IMR-90 (cell line): ENCODE measurements around the gene TUBGCP2. TPM values are rescaled to one million over a fixed set of nuclear protein-coding genes. Genes with fewer than 3 reads are reported as not detected.

Experiments
- ATAC-seq: fragments of 200-7000 bp; cut with Tn5 transposase; 2 replicates; pipeline ENCODE4 v1.9.1; 2020; ENCODE audit warnings: low read depth, mild to moderate bottlenecking, moderate library complexity
- BruUV-seq: library from RNA; stranded (reverse); fragments of 400-500 nt; replicated peaks from 2 replicates; lab custom pipeline; 2021; lab: Mats Ljungman, UMichigan
- CTCF ChIA-PET: fragments of 300-600 bp; formaldehyde crosslinking; extraction: SDS; loops from one replicate; lab custom pipeline; 2021; ENCODE audit warnings: antibody characterized with exemption; lab: Yijun Ruan, JAX
- POLR2A ChIA-PET: fragments of 300-600 bp; sonication (Branson Sonifier 250); formaldehyde crosslinking; loops from one replicate; lab custom pipeline; 2022; ENCODE audit warnings: antibody characterized with exemption; ENCODE audit not compliant: unreplicated experiment; lab: Charles Lee
- DNase-seq: peaks from one replicate; pipeline ENCODE4 v3.0.0; 2013
- H2AFZ ChIP-seq: replicated peaks from 2 replicates; pipeline ENCODE3; 2013; ENCODE audit warnings: low read length, mild to moderate bottlenecking; ENCODE audit not compliant: poor library complexity
- H2AK5ac ChIP-seq: 2 replicates; pipeline ENCODE4 v1.6.1; 2013; ENCODE audit warnings: low read depth, low read length, inconsistent platforms
- H2AK9ac ChIP-seq: replicated peaks from 2 replicates; pipeline ENCODE3; 2013; ENCODE audit warnings: mild to moderate bottlenecking, low read depth, low read length, moderate library complexity; ENCODE audit not compliant: poor library complexity
- H2BK120ac ChIP-seq: 2 replicates; pipeline ENCODE4 v1.6.1; 2013; ENCODE audit warnings: low read depth, low read length, inconsistent platforms
- H2BK15ac ChIP-seq: 3 replicates; pipeline ENCODE4 v1.6.1; 2013; ENCODE audit warnings: low read depth, low read length, inconsistent platforms
- H2BK20ac ChIP-seq: 2 replicates; pipeline ENCODE4 v1.6.1; 2013; ENCODE audit warnings: low read depth, mild to moderate bottlenecking, inconsistent platforms, low read length, moderate library complexity
- H2BK5ac ChIP-seq: 2 replicates; pipeline ENCODE4 v1.6.1; 2013; ENCODE audit warnings: mild to moderate bottlenecking, low read depth, low read length, inconsistent platforms; ENCODE audit not compliant: poor library complexity, severe bottlenecking
- H3K14ac ChIP-seq: replicated peaks from 2 replicates; pipeline ENCODE4 v1.6.1; 2013; ENCODE audit warnings: low read depth, low read length, inconsistent platforms
- H3K18ac ChIP-seq: 2 replicates; pipeline ENCODE4 v1.6.1; 2013; ENCODE audit warnings: low read depth, low read length, control low read depth
- H3K23ac ChIP-seq: 2 replicates; pipeline ENCODE4 v1.6.1; 2013; ENCODE audit warnings: low read depth, low read length, inconsistent platforms
- H3K27ac ChIP-seq: 2 replicates; pipeline ENCODE4 v1.5.1; 2013; ENCODE audit warnings: mild to moderate bottlenecking, control low read depth, low read length; ENCODE audit not compliant: insufficient read depth
- H3K27me3 ChIP-seq: 2 replicates; pipeline ENCODE4 v1.6.1; 2013; ENCODE audit warnings: low read length; ENCODE audit not compliant: control insufficient read depth, insufficient read depth
- H3K36me3 ChIP-seq: 2 replicates; pipeline ENCODE4 v1.6.1; 2013; ENCODE audit warnings: low read length, mixed read lengths; ENCODE audit not compliant: control insufficient read depth, insufficient read depth
- H3K4ac ChIP-seq: 2 replicates; pipeline ENCODE4 v1.6.1; 2013; ENCODE audit warnings: low read depth, low read length, inconsistent platforms
- H3K4me1 ChIP-seq: 2 replicates; pipeline ENCODE4 v1.6.1; 2013; ENCODE audit warnings: low read length, mixed read lengths; ENCODE audit not compliant: control insufficient read depth, insufficient read depth
- H3K4me2 ChIP-seq: 2 replicates; pipeline ENCODE4 v1.6.1; 2013; ENCODE audit warnings: low read depth, mild to moderate bottlenecking, control low read depth, low read length, moderate library complexity
- H3K4me3 ChIP-seq: 2 replicates; pipeline ENCODE4 v1.5.1; 2013; ENCODE audit warnings: low read depth, mild to moderate bottlenecking, control low read depth, low read length, moderate library complexity; ENCODE audit not compliant: insufficient read depth
- H3K56ac ChIP-seq: 2 replicates; pipeline ENCODE4 v1.6.1; 2013; ENCODE audit warnings: low read length, inconsistent platforms; ENCODE audit not compliant: insufficient read depth; ENCODE audit errors: extremely low read depth
- H3K79me1 ChIP-seq, 2 experiments: 2 replicates each; pipeline ENCODE4 v1.6.1; 2013; ENCODE audit warnings: low read length in 2 of 2, inconsistent platforms in 1 of 2, low read depth in 1 of 2
- H3K9ac ChIP-seq: 2 replicates; pipeline ENCODE4 v1.6.1; 2013; ENCODE audit warnings: low read depth, low read length, control low read depth
- H3K9me1 ChIP-seq: 2 replicates; pipeline ENCODE4 v1.6.1; 2013; ENCODE audit warnings: low read length, inconsistent platforms; ENCODE audit not compliant: insufficient read depth
- H3K9me3 ChIP-seq: 2 replicates; pipeline ENCODE4 v1.6.1; 2013; ENCODE audit warnings: low read length; ENCODE audit not compliant: control insufficient read depth, insufficient read depth
- H4K20me1 ChIP-seq: 2 replicates; pipeline ENCODE4 v1.6.1; 2013; ENCODE audit warnings: low read length, inconsistent platforms; ENCODE audit not compliant: insufficient read depth
- H4K5ac ChIP-seq: 2 replicates; pipeline ENCODE4 v1.6.1; 2013; ENCODE audit warnings: mild to moderate bottlenecking, low read depth, low read length, control low read depth
- H4K8ac ChIP-seq, 2 experiments: 2 replicates each; pipeline ENCODE4 v1.6.1; 2013; ENCODE audit warnings: low read depth in 2 of 2, low read length in 2 of 2, control low read depth in 1 of 2, inconsistent platforms in 1 of 2
- H4K91ac ChIP-seq: 2 replicates; pipeline ENCODE4 v1.6.1; 2013; ENCODE audit warnings: low read depth, low read length, inconsistent platforms; ENCODE audit not compliant: insufficient read depth
- BHLHE40 ChIP-seq: fragments of 150-350 bp; IDR thresholded peaks from 2 replicates; pipeline ENCODE4 v1.6.1; 2016; ENCODE audit warnings: mild to moderate bottlenecking, low read depth, low read length
- CEBPB ChIP-seq: IDR thresholded peaks from 2 replicates; pipeline ENCODE4 v1.6.1; 2012; ENCODE audit warnings: low read depth, low read length, improper control_type of control experiment
- FOS ChIP-seq: fragments of 150-350 bp; IDR thresholded peaks from 2 replicates; pipeline ENCODE4 v1.6.1; 2016; ENCODE audit warnings: low read depth, low read length
- MAFK ChIP-seq: IDR thresholded peaks from 2 replicates; pipeline ENCODE4 v1.6.1; 2012; ENCODE audit warnings: low read depth, low read length, improper control_type of control experiment
- MAZ ChIP-seq: IDR thresholded peaks from 2 replicates; pipeline ENCODE4 v1.6.1; 2012; ENCODE audit warnings: low read depth, mild to moderate bottlenecking, low read length, improper control_type of control experiment, moderate library complexity, borderline replicate concordance
- MXI1 ChIP-seq: IDR thresholded peaks from 2 replicates; pipeline ENCODE4 v1.6.1; 2012; ENCODE audit warnings: low read depth, mild to moderate bottlenecking, low read length, moderate library complexity, borderline replicate concordance
- POLR2A ChIP-seq: IDR thresholded peaks from 2 replicates; pipeline ENCODE4 v1.6.1; 2012; ENCODE audit warnings: mild to moderate bottlenecking, low read depth, low read length
- RAD21 ChIP-seq: IDR thresholded peaks from 2 replicates; pipeline ENCODE4 v1.6.1; 2012; ENCODE audit warnings: low read length, improper control_type of control experiment
- RCOR1 ChIP-seq: IDR thresholded peaks from 2 replicates; pipeline ENCODE4 v1.6.1; 2012; ENCODE audit warnings: mild to moderate bottlenecking, low read length, improper control_type of control experiment; ENCODE audit not compliant: insufficient replicate concordance
- RFX5 ChIP-seq: IDR thresholded peaks from 2 replicates; pipeline ENCODE4 v1.8.0; 2012; ENCODE audit warnings: low read depth, mild to moderate bottlenecking, low read length, moderate library complexity
- WGBS, 2 experiments: methylation state at CpG; one replicate each; pipeline versions ENCODE4 v1.1.5 to v1.1.7; 2013; ENCODE audit warnings: missing lambda C conversion rate in 2 of 2; ENCODE audit not compliant: insufficient read length in 1 of 2; ENCODE audit errors: extremely low coverage in 2 of 2; 5-methylcytosine and 5-hydroxymethylcytosine counted together
- dilution Hi-C: fragments of 300-500 bp; cut with HindIII; formaldehyde crosslinking; loops from one replicate; pipeline ENCODE4 v1.14.3; 2018; ENCODE audit warnings: low sequenced_read_pairs; ENCODE audit not compliant: unreplicated experiment
- in situ Hi-C: fragments of 300-500 bp; cut with MboI; formaldehyde crosslinking; loops from 3 replicates; pipeline ENCODE4 v1.14.3; 2019; ENCODE audit warnings: low sequenced_read_pairs, inconsistent platforms, mixed read lengths
- intact Hi-C: fragments of 100-400 bp; cut with micrococcal nuclease; formaldehyde crosslinking; loops from 2 replicates; pipeline ENCODE4 v1.10.0; 2022
- polyA plus RNA-seq, 3 experiments: library from polyadenylated mRNA; depleted of rRNA; stranded (reverse); fragments of >200 nt; gene quantifications; 2 replicates each; pipeline ENCODE4 v1.2.3, GENCODE V29; 2012; ENCODE audit warnings: low replicate concordance in 1 of 3
- total RNA-seq: library from RNA; depleted of rRNA; stranded (reverse); fragments of >200 nt; gene quantifications from 2 replicates; pipeline ENCODE4 v1.2.3, GENCODE V29; 2012
- TF ChIP-seq, protein P1 (sequence below): fragments of 150-350 bp; IDR thresholded peaks from 2 replicates; pipeline ENCODE4 v1.6.1; 2016; ENCODE audit warnings: low read depth, mild to moderate bottlenecking, low read length, moderate library complexity, borderline replicate concordance
- TF ChIP-seq, protein P2 (sequence below): fragments of 150-350 bp; IDR thresholded peaks from 2 replicates; pipeline ENCODE4 v1.6.1; 2017; ENCODE audit warnings: mild to moderate bottlenecking, antibody characterized with exemption, low read length, low read depth

TUBGCP2 gene
- total and polyA plus RNA-seq, 2 of the 4 experiments (the other 2 are of a cell fraction), result 48.1 to 72.6 TPM

DNA sequence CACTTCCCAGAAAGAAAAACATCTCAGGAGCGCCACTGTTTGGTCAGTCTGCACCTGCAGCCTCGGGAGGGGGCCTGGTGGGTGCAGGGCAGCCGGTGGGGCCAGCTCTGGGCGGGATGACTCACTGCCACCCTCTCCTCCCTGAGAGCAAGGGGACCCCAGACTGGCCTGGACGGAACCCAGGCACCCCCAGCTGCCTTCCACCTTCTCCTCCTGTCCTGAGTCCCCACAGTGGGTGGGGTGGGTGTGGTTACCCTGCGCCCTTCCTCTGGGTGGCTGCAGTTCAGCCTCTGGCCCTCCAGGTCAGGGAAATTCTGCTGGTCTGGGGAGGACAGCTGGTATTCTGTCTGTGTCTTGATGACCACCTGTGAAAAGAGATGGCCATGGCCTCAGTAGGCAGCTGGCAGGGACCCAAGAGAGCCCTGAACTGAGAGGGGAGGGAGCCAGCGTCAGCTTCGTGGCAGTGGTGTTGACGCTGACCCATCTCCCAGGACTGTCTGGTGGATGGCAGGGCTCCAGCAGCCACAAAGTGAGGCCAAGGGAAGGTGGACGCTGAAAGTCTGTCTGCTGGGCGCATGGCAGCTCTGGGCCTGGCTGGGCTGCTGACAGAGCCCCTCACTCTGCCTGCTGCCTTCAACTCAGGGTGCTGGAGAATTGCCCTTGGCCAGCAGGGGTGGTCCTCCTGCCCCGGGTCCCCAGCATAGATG, 19.1 kb upstream of the TUBGCP2 start:
- ChIA-PET POLR2A (no interaction called here), CTCF (interaction anchor here (1.2 kb wide), 1 partner anchor 180 kb away, joined by 3 read pairs; no protein-coding TSS in a partner anchor)
- Histone ChIP-seq H4K5ac (no peak overlapping the region), H3K23ac (no peak overlapping the region), H3K14ac (no peak overlapping the region), H3K27me3 (peaks cover 29% of the 10 kb centered on the region), H2AFZ (peak overlapping the region; percentile 8), H3K56ac (no peak overlapping the region), H2BK20ac (no peak overlapping the region), H4K91ac (no peak overlapping the region), H3K4me3 (no peak overlapping the region), H2BK120ac (no peak overlapping the region), H3K4me2 (peak overlapping the region; percentile 6; the same call in 1 of the 2 replicates), H3K79me1 (no peaks in the 10 kb centered on the region), H4K20me1 (0 out of 2 replicates have a peak, but pooled peaks cover 3% of the 10 kb centered on the region), H4K8ac (no peak overlapping the region), H3K4me1 (peaks cover 18% of the 10 kb centered on the region), H2AK5ac (peak overlapping the region; percentile 39; the same call in 1 of the 2 replicates), H2AK9ac (peak overlapping the region; percentile 81), H2BK15ac (no peak overlapping the region), H3K18ac (no peak overlapping the region), H3K9me1 (0 out of 2 replicates have a peak, but pooled peaks cover 6% of the 10 kb centered on the region), H2BK5ac (no peak overlapping the region), H3K27ac (no peak overlapping the region), H3K4ac (peak overlapping the region; percentile 35), H3K9ac (no peak overlapping the region), H3K36me3 (no peaks in the 10 kb centered on the region), H3K9me3 (no peaks in the 10 kb centered on the region)
- 40% methylated on average over 2 of the region's 12 CpGs; no CpG with 5 or more reads in 1 of the 2 experiments for WGBS, 2 experiments
- in situ Hi-C loops, result loop anchor here (10.0 kb wide), 1 partner anchor 167 kb away; no protein-coding TSS in a partner anchor
- intact Hi-C loops, result loop anchor here (10.0 kb wide), 2 partner anchors 47 to 197 kb away; partner anchors contain the start of genes CYP2E1, ECHS1 and PAOX
- BruUV-seq, result no TSS peak
- TF ChIP-seq MAFK (no peak), RAD21 (no peak), MAZ (no peak), BHLHE40 (no peak), POLR2A (no peak), RFX5 (no peak), MXI1 (no peak), FOS (no peak), CEBPB (no peak), RCOR1 (no peak)
- TF ChIP-seq, protein P1, sequence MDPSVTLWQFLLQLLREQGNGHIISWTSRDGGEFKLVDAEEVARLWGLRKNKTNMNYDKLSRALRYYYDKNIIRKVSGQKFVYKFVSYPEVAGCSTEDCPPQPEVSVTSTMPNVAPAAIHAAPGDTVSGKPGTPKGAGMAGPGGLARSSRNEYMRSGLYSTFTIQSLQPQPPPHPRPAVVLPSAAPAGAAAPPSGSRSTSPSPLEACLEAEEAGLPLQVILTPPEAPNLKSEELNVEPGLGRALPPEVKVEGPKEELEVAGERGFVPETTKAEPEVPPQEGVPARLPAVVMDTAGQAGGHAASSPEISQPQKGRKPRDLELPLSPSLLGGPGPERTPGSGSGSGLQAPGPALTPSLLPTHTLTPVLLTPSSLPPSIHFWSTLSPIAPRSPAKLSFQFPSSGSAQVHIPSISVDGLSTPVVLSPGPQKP, result no peak
- TF ChIP-seq, protein P2, sequence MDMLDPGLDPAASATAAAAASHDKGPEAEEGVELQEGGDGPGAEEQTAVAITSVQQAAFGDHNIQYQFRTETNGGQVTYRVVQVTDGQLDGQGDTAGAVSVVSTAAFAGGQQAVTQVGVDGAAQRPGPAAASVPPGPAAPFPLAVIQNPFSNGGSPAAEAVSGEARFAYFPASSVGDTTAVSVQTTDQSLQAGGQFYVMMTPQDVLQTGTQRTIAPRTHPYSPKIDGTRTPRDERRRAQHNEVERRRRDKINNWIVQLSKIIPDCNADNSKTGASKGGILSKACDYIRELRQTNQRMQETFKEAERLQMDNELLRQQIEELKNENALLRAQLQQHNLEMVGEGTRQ, result no peak
- dilution Hi-C loops, result no loop called here
- DNase-seq, result peak; percentile 27
- no peak for ATAC-seq
